Upper lobe of left lung (tissue), 4 donors: ENCODE data around the gene GRM3.

Experiments used
- EP300 ChIP-seq, 4 donors: sonication (generic); formaldehyde crosslinking; IDR thresholded peaks; one replicate each; pipeline ENCODE4 v1.5.1; 2017; ENCODE audit warnings: antibody characterized with exemption in 4 of 4, control low read depth in 2 of 4
- TF ChIP-seq, protein P1 (sequence below), 6 experiments: fragments of 450-650 bp in 4 of 6; fragments of 200-600 bp in 2 of 6; sonication (generic) in 2 of 6; IDR thresholded peaks; one replicate each; pipeline ENCODE4 v1.5.1; 2016 to 2019; ENCODE audit warnings: antibody characterized with exemption in 6 of 6

GRCh38 chr7:86720306-86720705 is 76.6 kb downstream of the GRM3 start:
- no peak for TF ChIP-seq EP300 (IDR thresholded peaks at IDR 0.05)
- TF ChIP-seq, protein P1, sequence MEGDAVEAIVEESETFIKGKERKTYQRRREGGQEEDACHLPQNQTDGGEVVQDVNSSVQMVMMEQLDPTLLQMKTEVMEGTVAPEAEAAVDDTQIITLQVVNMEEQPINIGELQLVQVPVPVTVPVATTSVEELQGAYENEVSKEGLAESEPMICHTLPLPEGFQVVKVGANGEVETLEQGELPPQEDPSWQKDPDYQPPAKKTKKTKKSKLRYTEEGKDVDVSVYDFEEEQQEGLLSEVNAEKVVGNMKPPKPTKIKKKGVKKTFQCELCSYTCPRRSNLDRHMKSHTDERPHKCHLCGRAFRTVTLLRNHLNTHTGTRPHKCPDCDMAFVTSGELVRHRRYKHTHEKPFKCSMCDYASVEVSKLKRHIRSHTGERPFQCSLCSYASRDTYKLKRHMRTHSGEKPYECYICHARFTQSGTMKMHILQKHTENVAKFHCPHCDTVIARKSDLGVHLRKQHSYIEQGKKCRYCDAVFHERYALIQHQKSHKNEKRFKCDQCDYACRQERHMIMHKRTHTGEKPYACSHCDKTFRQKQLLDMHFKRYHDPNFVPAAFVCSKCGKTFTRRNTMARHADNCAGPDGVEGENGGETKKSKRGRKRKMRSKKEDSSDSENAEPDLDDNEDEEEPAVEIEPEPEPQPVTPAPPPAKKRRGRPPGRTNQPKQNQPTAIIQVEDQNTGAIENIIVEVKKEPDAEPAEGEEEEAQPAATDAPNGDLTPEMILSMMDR (IDR thresholded peaks at IDR 0.05) = no peak
